ENCODE data around the gene BTBD16. TPM values are rescaled to one million over a fixed set of nuclear protein-coding genes. Genes with fewer than 3 reads are reported as not detected.

The BTBD16 gene
- total and polyA plus RNA-seq, 2 experiments from 2014 or later, result 0.47 to 0.74 TPM

DNA sequence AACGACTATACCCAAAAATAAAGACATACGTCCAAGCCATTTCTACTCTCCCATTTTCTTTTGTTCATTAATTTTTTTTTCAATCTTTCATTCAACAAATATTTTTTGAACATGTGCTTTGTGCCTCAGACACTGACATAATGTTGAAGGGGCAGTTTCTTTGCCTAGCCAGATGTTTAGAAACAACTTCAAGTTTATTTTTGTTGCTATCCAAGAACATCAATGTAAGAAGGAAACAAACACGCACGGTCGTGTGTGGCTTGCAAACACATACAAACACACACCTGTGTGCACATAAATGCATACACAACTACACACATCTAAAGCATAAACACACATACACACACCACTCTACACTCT is 39.9 kb downstream of the BTBD16 start:
- peak overlapping the region; percentile 39 for H3K4me2 ChIP-seq
- H3K27me3 ChIP-seq, result no peaks in the 10 kb centered on the region
- no peaks in the 10 kb centered on the region for H3K9me2 ChIP-seq (replicated peaks; ENCODE audit: insufficient read depth)
- DNase-seq (ENCODE audit: low spot score), result no peak
- peaks cover 38% of the 10 kb centered on the region for H3K4me1 ChIP-seq (ENCODE audit: insufficient read depth)
- no peak overlapping the region for H3K4me3 ChIP-seq
- H4K20me1 ChIP-seq (ENCODE audit: insufficient read depth, poor library complexity, severe bottlenecking), result no peaks in the 10 kb centered on the region
- H3K9me3 ChIP-seq (ENCODE audit: low read depth), result no peaks in the 10 kb centered on the region
- no peak overlapping the region for H2AFZ ChIP-seq
- H3K36me3 ChIP-seq (replicated peaks; ENCODE audit: insufficient read depth, low read depth), result no peaks in the 10 kb centered on the region
- H3K79me2 ChIP-seq, result no peaks in the 10 kb centered on the region
- TF ChIP-seq, protein P1, sequence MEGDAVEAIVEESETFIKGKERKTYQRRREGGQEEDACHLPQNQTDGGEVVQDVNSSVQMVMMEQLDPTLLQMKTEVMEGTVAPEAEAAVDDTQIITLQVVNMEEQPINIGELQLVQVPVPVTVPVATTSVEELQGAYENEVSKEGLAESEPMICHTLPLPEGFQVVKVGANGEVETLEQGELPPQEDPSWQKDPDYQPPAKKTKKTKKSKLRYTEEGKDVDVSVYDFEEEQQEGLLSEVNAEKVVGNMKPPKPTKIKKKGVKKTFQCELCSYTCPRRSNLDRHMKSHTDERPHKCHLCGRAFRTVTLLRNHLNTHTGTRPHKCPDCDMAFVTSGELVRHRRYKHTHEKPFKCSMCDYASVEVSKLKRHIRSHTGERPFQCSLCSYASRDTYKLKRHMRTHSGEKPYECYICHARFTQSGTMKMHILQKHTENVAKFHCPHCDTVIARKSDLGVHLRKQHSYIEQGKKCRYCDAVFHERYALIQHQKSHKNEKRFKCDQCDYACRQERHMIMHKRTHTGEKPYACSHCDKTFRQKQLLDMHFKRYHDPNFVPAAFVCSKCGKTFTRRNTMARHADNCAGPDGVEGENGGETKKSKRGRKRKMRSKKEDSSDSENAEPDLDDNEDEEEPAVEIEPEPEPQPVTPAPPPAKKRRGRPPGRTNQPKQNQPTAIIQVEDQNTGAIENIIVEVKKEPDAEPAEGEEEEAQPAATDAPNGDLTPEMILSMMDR (IDR thresholded peaks at IDR 0.05; ENCODE audit: poor library complexity), result no peak
- TF ChIP-seq EZH2phosphoT487 (IDR thresholded peaks at IDR 0.05; ENCODE audit: low read depth, severe bottlenecking, unreplicated experiment), result no peak
- TF ChIP-seq EZH2 (IDR thresholded peaks at IDR 0.05; ENCODE audit: borderline replicate concordance), result no peak
- WGBS (ENCODE audit: low lambda C conversion rate, missing lambda C conversion rate), result 79% methylated on average over 5 of the region's 5 CpGs
- peak overlapping the region; percentile 93 for H3K27ac ChIP-seq

DNA sequence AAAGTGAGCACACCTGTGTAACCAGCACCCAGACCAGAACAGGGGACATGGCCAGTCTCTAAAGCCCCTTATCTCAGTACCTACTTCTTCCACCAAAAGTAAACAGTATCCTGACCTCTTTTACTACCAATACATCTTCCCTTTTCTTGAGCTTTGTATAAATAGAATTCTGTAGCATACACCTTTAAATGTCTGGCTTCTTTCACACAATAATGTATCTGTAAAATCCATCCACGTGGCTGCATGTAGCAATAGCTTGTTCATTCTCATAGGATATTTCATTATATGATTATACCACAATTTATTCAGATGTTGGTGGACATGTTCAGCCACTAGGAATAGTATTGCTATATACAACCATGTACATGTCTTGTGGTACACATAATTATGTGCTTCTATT is 40.6 kb downstream of the BTBD16 start:
- H3K4me2 ChIP-seq, result peak overlapping the region; percentile 39
- no peaks in the 10 kb centered on the region for H3K27me3 ChIP-seq
- H3K36me3 ChIP-seq (replicated peaks; ENCODE audit: insufficient read depth, low read depth), result no peaks in the 10 kb centered on the region
- no peak overlapping the region for H3K4me3 ChIP-seq
- H3K27ac ChIP-seq, result peak overlapping the region; percentile 93
- no peaks in the 10 kb centered on the region for H3K9me2 ChIP-seq (replicated peaks; ENCODE audit: insufficient read depth)
- TF ChIP-seq, protein P1 (IDR thresholded peaks at IDR 0.05; ENCODE audit: poor library complexity), result no peak
- TF ChIP-seq EZH2phosphoT487 (IDR thresholded peaks at IDR 0.05; ENCODE audit: low read depth, severe bottlenecking, unreplicated experiment) (no peak), EZH2 (IDR thresholded peaks at IDR 0.05; ENCODE audit: borderline replicate concordance) (no peak)
- H2AFZ ChIP-seq, result no peak overlapping the region
- no peaks in the 10 kb centered on the region for H3K79me2 ChIP-seq
- no peak for DNase-seq (ENCODE audit: low spot score)
- H3K4me1 ChIP-seq (ENCODE audit: insufficient read depth), result peaks cover 38% of the 10 kb centered on the region
- WGBS (ENCODE audit: low lambda C conversion rate, missing lambda C conversion rate), result 30% methylated on average over 1 of the region's 1 CpG
- H4K20me1 ChIP-seq (ENCODE audit: insufficient read depth, poor library complexity, severe bottlenecking), result no peaks in the 10 kb centered on the region
- H3K9me3 ChIP-seq (ENCODE audit: low read depth), result no peaks in the 10 kb centered on the region

DNA sequence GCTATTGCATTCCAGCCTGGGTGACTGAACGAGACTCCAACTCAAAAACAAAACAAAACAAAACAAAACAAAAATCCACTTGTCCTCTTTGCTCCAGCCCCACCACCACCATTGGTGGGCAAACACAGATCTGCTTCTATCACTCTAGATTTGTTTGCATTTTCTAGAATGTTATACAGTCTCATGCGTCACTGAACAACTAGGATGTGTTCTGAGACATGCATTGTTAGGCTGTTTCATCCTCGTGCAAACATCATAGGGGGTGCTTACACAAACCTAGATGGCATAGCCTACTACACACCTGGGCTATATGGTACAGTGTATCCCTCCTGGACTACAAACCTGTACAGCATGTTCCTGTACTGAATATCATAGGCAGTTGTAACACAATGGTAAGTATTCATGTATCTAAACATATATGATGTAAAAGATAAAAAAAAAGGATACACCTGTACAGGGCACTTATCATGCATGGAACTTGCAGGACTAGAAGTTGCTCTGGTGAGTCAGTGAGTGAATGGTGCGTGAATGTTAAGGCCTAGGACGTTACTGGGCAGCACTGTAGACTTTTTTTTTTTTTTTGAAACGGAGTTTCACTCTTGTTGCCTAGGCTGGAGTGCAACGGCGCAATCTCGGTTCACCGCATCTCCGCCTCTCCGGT is 45.3 kb downstream of the BTBD16 start:
- no peak overlapping the region for H3K27ac ChIP-seq
- no peak for DNase-seq (ENCODE audit: low spot score)
- H3K9me2 ChIP-seq (replicated peaks; ENCODE audit: insufficient read depth), result no peaks in the 10 kb centered on the region
- WGBS (ENCODE audit: low lambda C conversion rate, missing lambda C conversion rate), result 90% methylated on average over 12 of the region's 12 CpGs
- no peak overlapping the region for H3K4me3 ChIP-seq
- H3K4me2 ChIP-seq, result no peak overlapping the region
- TF ChIP-seq EZH2phosphoT487 (IDR thresholded peaks at IDR 0.05; ENCODE audit: low read depth, severe bottlenecking, unreplicated experiment) (no peak), EZH2 (IDR thresholded peaks at IDR 0.05; ENCODE audit: borderline replicate concordance) (no peak)
- TF ChIP-seq, protein P1 (IDR thresholded peaks at IDR 0.05; ENCODE audit: poor library complexity), result no peak
- no peaks in the 10 kb centered on the region for H4K20me1 ChIP-seq (ENCODE audit: insufficient read depth, poor library complexity, severe bottlenecking)
- no peaks in the 10 kb centered on the region for H3K79me2 ChIP-seq
- no peaks in the 10 kb centered on the region for H3K9me3 ChIP-seq (ENCODE audit: low read depth)
- no peaks in the 10 kb centered on the region for H3K27me3 ChIP-seq
- H3K4me1 ChIP-seq (ENCODE audit: insufficient read depth), result peaks cover 7% of the 10 kb centered on the region
- no peak overlapping the region for H2AFZ ChIP-seq
- H3K36me3 ChIP-seq (replicated peaks; ENCODE audit: insufficient read depth, low read depth), result no peaks in the 10 kb centered on the region
